ENCODE measurements around the gene CCT5.
"Not testable (repeated sequence)": the region's sequence is repeated elsewhere in the genome, so short reads cannot be mapped to it uniquely, and the experiment has no call there.

CCT5 gene

GRCh38 chr5:10303201-10303600 is 53.1 kb downstream of the CCT5 start:
- no peak for FAIRE-seq

GRCh38 chr5:10303699-10304170 is 53.7 kb downstream of the CCT5 start:
- no peak for FAIRE-seq

GRCh38 chr5:10304932-10305331 is 54.9 kb downstream of the CCT5 start:
- no peak for FAIRE-seq

- FAIRE-seq: no peak
Observed at GRCh38 chr5:10306114-10306513, 56.0 kb downstream of the CCT5 start.

- no peak for FAIRE-seq
Observed at GRCh38 chr5:10306806-10307205, 56.7 kb downstream of the CCT5 start.

GRCh38 chr5:10307206-10308148 is 57.4 kb downstream of the CCT5 start, which contains the start of gene CMBL:
Gene CMBL (minus strand): TSS chr5:10307902. CDS start chr5:10290762, 17,140 bp downstream.
- FAIRE-seq: no peak

GRCh38 chr5:10308844-10309243 is 58.8 kb downstream of the CCT5 start:
- no peak for FAIRE-seq

- peak; percentile 73 for FAIRE-seq
Observed at GRCh38 chr5:10310066-10310779, 60.1 kb downstream of the CCT5 start.

- not testable (repeated sequence) for FAIRE-seq
Observed at GRCh38 chr5:10310835-10311570, 60.9 kb downstream of the CCT5 start.

- no peak for FAIRE-seq
Observed at GRCh38 chr5:10311595-10312425, 61.7 kb downstream of the CCT5 start.

GRCh38 chr5:10315201-10315600 is 65.1 kb downstream of the CCT5 start:
- FAIRE-seq: no peak

Measured in A204.1 (cell line).